GM18502 (cell line): ENCODE data around the gene RGPD3.

Source experiments
- ATAC-seq: cut with Tn5 transposase; IDR thresholded peaks from one replicate; pipeline ENCODE4 v1.9.1; 2021; ENCODE audit warnings: mild to moderate bottlenecking; ENCODE audit not compliant: unreplicated experiment, poor library complexity

Gene RGPD3

GRCh38 chr2:106344302-106344701 lies 123.9 kb downstream of the RGPD3 start:
- ATAC-seq = no peak

- no peak for ATAC-seq
These were observed 124.9 kb downstream of the RGPD3 start for GRCh38 chr2:106343274-106343673.

DNA sequence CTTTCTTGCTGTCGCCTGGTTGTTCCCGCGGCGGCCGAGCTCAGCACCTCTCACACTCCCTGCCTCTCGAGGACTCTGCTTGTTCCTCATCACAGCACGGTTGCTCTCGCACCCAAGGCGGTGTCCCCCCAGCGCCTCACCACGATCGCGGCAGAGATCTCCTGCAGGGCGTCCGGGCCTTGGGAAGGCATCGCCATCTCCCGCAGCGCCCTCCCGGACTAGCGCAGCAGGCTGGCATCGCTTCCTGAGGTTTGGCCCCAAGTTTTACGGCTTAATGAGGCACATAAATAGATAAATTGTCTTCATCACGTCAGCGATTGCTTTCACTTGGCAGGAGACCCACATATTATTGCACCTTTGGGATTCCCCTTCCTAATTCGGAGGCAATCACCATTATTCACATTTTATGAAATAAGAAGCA lies 125.4 kb downstream of the RGPD3 start:
- no peak for ATAC-seq

DNA sequence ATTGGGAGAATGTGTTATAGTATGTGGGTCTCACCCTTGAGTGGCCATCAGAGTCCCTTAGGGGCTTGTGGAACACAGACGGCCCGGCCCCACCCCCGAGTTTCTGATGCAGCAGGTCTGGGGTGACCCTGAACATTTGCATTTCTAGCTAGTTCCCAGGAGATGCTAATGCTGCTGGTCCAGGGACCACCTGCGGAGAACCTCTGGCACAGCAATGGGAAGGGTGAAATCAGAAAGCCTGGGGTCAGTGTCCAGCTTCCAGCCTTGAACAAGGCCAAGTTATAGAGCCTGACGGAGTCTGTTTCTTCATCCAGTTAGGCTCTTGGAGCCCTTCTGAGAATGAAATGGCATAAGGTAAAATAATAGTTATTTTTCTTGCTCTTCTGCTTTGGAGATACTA lies 126.5 kb downstream of the RGPD3 start:
- ATAC-seq = no peak
